Measurements from ENCODE around the gene PROKR2.

The PROKR2 gene

GRCh38 chr20:5316188-5317158 is at the start of gene PROKR2:
TSS of gene PROKR2 (minus strand) at chr20:5316954. CDS start at chr20:5314369, 2,585 bp downstream.
- no peak for DNase-seq

- no peak for DNase-seq
These were observed 48.3 kb upstream of the PROKR2 start for GRCh38 chr20:5364997-5365597.

GRCh38 chr20:5364136-5364821 is 47.5 kb upstream of the PROKR2 start:
- DNase-seq, result no peak

- DNase-seq, result no peak
These were observed 46.0 kb upstream of the PROKR2 start for GRCh38 chr20:5362771-5363170.

GRCh38 chr20:5361176-5361575 is 44.4 kb upstream of the PROKR2 start:
- DNase-seq, result no peak

- DNase-seq, result no peak
These were observed 41.2 kb upstream of the PROKR2 start for GRCh38 chr20:5357946-5358345.

- no peak for DNase-seq
These were observed 40.2 kb upstream of the PROKR2 start for GRCh38 chr20:5356941-5357340.

- no peak for DNase-seq
These were observed 38.1 kb upstream of the PROKR2 start for GRCh38 chr20:5354901-5355300.

GRCh38 chr20:5353624-5354496 is 37.1 kb upstream of the PROKR2 start:
- DNase-seq, result no peak

- no peak for DNase-seq
These were observed 32.7 kb upstream of the PROKR2 start for GRCh38 chr20:5349448-5349847.

- no peak for DNase-seq
These were observed 25.3 kb upstream of the PROKR2 start for GRCh38 chr20:5342021-5342420.

GRCh38 chr20:5331340-5331739 is 14.6 kb upstream of the PROKR2 start:
- no peak for DNase-seq

- no peak for DNase-seq
These were observed 11.5 kb upstream of the PROKR2 start for GRCh38 chr20:5328268-5328667.

GRCh38 chr20:5327356-5327755 is 10.6 kb upstream of the PROKR2 start:
- DNase-seq, result no peak

GRCh38 chr20:5315807-5316187 is 957 bp downstream of the PROKR2 start:
- DNase-seq, result no peak

GRCh38 chr20:5313916-5314315 is 2.8 kb downstream of the PROKR2 start:
- no peak for DNase-seq

GRCh38 chr20:5312518-5312917 is 4.2 kb downstream of the PROKR2 start:
- DNase-seq, result no peak

GRCh38 chr20:5309971-5310370 is 6.8 kb downstream of the PROKR2 start:
- no peak for DNase-seq

GRCh38 chr20:5298811-5299210 is 17.9 kb downstream of the PROKR2 start:
- no peak for DNase-seq

- no peak for DNase-seq
These were observed 19.3 kb downstream of the PROKR2 start for GRCh38 chr20:5297280-5298004.

GRCh38 chr20:5290596-5290995 is 26.2 kb downstream of the PROKR2 start:
- no peak for DNase-seq

- no peak for DNase-seq
These were observed 34.2 kb downstream of the PROKR2 start for GRCh38 chr20:5282561-5282960.

All from activated CD4-positive, alpha-beta T cell treated with anti-CD3 and anti-CD28 coated beads for 4 hours (primary cell).